Measurements from ENCODE around the gene SPECC1L.

- TF ChIP-seq, protein P1, sequence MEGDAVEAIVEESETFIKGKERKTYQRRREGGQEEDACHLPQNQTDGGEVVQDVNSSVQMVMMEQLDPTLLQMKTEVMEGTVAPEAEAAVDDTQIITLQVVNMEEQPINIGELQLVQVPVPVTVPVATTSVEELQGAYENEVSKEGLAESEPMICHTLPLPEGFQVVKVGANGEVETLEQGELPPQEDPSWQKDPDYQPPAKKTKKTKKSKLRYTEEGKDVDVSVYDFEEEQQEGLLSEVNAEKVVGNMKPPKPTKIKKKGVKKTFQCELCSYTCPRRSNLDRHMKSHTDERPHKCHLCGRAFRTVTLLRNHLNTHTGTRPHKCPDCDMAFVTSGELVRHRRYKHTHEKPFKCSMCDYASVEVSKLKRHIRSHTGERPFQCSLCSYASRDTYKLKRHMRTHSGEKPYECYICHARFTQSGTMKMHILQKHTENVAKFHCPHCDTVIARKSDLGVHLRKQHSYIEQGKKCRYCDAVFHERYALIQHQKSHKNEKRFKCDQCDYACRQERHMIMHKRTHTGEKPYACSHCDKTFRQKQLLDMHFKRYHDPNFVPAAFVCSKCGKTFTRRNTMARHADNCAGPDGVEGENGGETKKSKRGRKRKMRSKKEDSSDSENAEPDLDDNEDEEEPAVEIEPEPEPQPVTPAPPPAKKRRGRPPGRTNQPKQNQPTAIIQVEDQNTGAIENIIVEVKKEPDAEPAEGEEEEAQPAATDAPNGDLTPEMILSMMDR (IDR thresholded peaks at IDR 0.05) = no peak
- no peak for TF ChIP-seq POLR2AphosphoS5 (IDR thresholded peaks at IDR 0.05)
Measured at GRCh38 chr22:24436553-24436952, 165.9 kb downstream of the SPECC1L start.
